NCI-H1092 treated with DMSO at 0.1 percent for 48 hours (cell line): ENCODE data around the gene ERGIC2.
"Not testable (repeated sequence)": the region's sequence is repeated elsewhere in the genome, so short reads cannot be mapped to it uniquely, and the experiment has no call there.

Experiments
- DNase-seq: peaks from one replicate; lab custom pipeline; 2025; lab: John Stamatoyannopoulos, UW

ERGIC2 gene

GRCh38 chr12:29299633-29300032 is 81.3 kb downstream of the ERGIC2 start:
- DNase-seq, result no peak

- no peak for DNase-seq
These were observed 89.7 kb downstream of the ERGIC2 start for GRCh38 chr12:29291226-29291625.

GRCh38 chr12:29290475-29290874 is 90.5 kb downstream of the ERGIC2 start:
- DNase-seq, result not testable (repeated sequence)

GRCh38 chr12:29288031-29288430 is 92.9 kb downstream of the ERGIC2 start:
- DNase-seq, result no peak

- no peak for DNase-seq
These were observed 93.3 kb downstream of the ERGIC2 start for GRCh38 chr12:29287622-29288021.
